Left lobe of liver (tissue), 2 donors: ENCODE results near the gene GREM1. TPM values are rescaled to one million over a fixed set of nuclear protein-coding genes. Genes with fewer than 3 reads are reported as not detected.

Experiments
- ATAC-seq: fragments of 200-7000 bp; cut with Tn5 transposase; one replicate; pipeline ENCODE4 v1.9.1; 2020; ENCODE audit warnings: mild to moderate bottlenecking, moderate library complexity
- DNase-seq: peaks from one replicate; pipeline ENCODE4 v3.0.0-alpha.2; 2020; ENCODE audit warnings: low spot score
- total RNA-seq: library from RNA; stranded (reverse); gene quantifications from one replicate; pipeline ENCODE4 v1.2.1, GENCODE V29; 2021
- donor health status: DM: no; HTN: no; CAD: no; lungs with moderate emphysema.
- donor health status: DM: no; HTN: yes; CAD: no.

The GREM1 gene
- 2.2 TPM for total RNA-seq

GRCh38 chr15:32717426-32718226, at the start of gene GREM1:
Gene GREM1 (plus strand): TSS chr15:32718004. CDS start chr15:32730691, 12,687 bp downstream.
- ATAC-seq, result peak; percentile 30
- no peak for DNase-seq

- no peak for ATAC-seq
Measured at GRCh38 chr15:32668942-32669341, 48.9 kb upstream of the GREM1 start.

GRCh38 chr15:32669896-32670611, 47.8 kb upstream of the GREM1 start:
- DNase-seq (no peak), ATAC-seq (peak; percentile 80)

More at GRCh38 chr15:32668942-32669341, 48.9 kb upstream of the GREM1 start:
- DNase-seq, result no peak

GRCh38 chr15:32670623-32671022, 47.2 kb upstream of the GREM1 start:
- ATAC-seq (peak; percentile 43), DNase-seq (no peak)

- DNase-seq (no peak), ATAC-seq (no peak)
Measured at GRCh38 chr15:32671339-32672325, 46.2 kb upstream of the GREM1 start.

- ATAC-seq, result no peak
Measured at GRCh38 chr15:32674681-32675080, 43.1 kb upstream of the GREM1 start.

GRCh38 chr15:32675466-32675865, 42.3 kb upstream of the GREM1 start:
- no peak for ATAC-seq
- DNase-seq, result no peak

More at GRCh38 chr15:32674681-32675080, 43.1 kb upstream of the GREM1 start:
- DNase-seq, result no peak

- ATAC-seq (no peak), DNase-seq (no peak)
Measured at GRCh38 chr15:32676169-32676568, 41.6 kb upstream of the GREM1 start.

GRCh38 chr15:32677238-32677750, 40.5 kb upstream of the GREM1 start:
- peak; percentile 75 for DNase-seq
- ATAC-seq, result peak; percentile 89

GRCh38 chr15:32679298-32679690, 38.5 kb upstream of the GREM1 start:
- DNase-seq (peak; percentile 59), ATAC-seq (peak; percentile 65)

GRCh38 chr15:32682569-32682968, 35.2 kb upstream of the GREM1 start:
- DNase-seq (no peak), ATAC-seq (no peak)

GRCh38 chr15:32682977-32683630, 34.7 kb upstream of the GREM1 start:
- ATAC-seq (no peak), DNase-seq (no peak)

GRCh38 chr15:32683906-32684584, 33.8 kb upstream of the GREM1 start:
- ATAC-seq (no peak), DNase-seq (no peak)

GRCh38 chr15:32685576-32685975, 32.2 kb upstream of the GREM1 start:
- peak; percentile 31 for ATAC-seq
- no peak for DNase-seq

GRCh38 chr15:32687556-32687955, 30.2 kb upstream of the GREM1 start:
- DNase-seq, result no peak
- no peak for ATAC-seq

- DNase-seq (peak; percentile 67), ATAC-seq (peak; percentile 76)
Measured at GRCh38 chr15:32688151-32688639, 29.6 kb upstream of the GREM1 start.

GRCh38 chr15:32690941-32691688, 26.7 kb upstream of the GREM1 start:
- DNase-seq, result no peak
- ATAC-seq, result no peak

GRCh38 chr15:32691689-32692038, 26.1 kb upstream of the GREM1 start:
- no peak for DNase-seq
- no peak for ATAC-seq

GRCh38 chr15:32692286-32692685, 25.5 kb upstream of the GREM1 start:
- DNase-seq, result no peak
- ATAC-seq, result no peak
